Activated CD8-positive, alpha-beta memory T cell treated with anti-CD3 and anti-CD28 coated beads for 24 hours (primary cell): Measurements from ENCODE around the gene ADORA2B.
"Not testable (repeated sequence)": the region's sequence is repeated elsewhere in the genome, so short reads cannot be mapped to it uniquely, and the experiment has no call there.

Experiments used
- DNase-seq: peaks from one replicate; pipeline ENCODE4 v3.0.0-alpha.2; 2020

ADORA2B gene

GRCh38 chr17:15957206-15957605 is 12.3 kb downstream of the ADORA2B start:
- DNase-seq: no peak

- no peak for DNase-seq
These were observed 12.8 kb downstream of the ADORA2B start for GRCh38 chr17:15957608-15958307.

DNA sequence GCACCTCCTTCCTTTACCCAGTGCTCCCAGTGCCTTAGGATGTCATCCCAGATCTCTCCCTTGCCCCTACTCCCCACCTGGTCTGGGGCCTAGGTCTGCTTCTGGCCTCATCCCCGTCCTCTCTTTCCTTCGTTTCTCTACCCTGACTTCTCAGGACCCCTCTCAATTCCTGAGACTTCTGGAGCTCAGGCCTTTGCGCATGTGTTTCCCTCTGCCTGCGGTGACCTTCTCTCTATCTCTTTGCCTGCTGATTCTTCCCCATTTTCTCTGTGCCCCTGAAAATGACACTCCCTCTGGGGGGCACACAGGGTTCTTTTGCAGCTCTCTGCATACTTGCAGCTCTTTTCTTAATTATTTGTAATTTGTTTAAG is 13.5 kb downstream of the ADORA2B start:
- DNase-seq: no peak

- no peak for DNase-seq
These were observed 18.8 kb downstream of the ADORA2B start for GRCh38 chr17:15963670-15964110.

DNA sequence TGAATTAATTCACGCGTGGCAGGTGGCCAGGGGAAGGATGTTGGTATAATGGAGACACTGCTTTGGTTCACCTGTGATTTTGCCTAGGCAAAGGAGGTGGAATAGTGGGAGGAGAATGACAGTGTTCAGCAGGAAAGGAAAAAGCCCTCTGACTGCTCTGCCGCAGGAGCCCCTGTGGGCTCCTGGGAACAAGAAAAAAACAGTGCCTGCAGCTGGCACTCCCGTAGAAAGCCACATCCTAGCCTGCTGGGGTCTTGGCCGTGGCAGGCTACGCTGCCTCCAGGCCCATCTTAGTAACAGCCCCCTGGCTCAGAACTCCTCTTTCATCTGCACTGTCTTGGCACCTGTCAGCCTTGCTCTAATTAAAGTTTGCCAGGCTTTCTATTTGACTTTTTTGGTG is 20.6 kb downstream of the ADORA2B start:
- no peak for DNase-seq

- DNase-seq: no peak
These were observed 21.4 kb downstream of the ADORA2B start for GRCh38 chr17:15966183-15966878.

GRCh38 chr17:15966879-15967248 is 21.9 kb downstream of the ADORA2B start:
- DNase-seq: no peak

DNA sequence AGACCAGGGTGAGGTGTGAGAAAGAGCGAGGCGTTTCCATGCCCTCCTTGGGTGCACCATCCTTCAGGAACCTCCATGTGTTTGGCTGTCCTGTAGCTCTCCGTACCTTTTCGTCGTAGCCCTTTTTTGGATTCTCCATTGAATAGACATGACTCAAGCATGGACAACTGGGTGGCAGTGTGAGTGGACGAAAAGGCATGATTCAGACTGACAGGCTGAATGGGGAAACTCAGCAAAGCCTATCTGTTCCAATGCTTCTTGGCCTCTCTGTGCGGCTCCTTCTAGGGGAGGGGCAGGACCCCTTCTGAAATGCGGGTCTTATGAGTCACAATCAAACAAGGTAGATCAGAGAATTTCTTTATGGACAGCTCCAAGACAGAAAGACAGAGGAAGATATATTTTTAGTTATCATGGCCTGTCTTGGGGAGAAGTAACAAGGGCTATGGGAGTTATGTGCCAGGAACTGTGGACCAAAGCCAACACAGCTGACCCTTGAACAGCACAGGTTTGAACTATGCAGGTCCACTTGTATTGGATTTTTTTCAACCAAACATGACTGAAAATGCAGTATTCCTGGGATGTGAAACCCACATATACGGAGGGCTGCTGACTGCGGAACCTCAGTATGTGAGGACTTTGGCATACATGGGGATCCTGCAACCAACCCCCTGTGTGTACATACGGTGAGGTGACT is 22.9 kb downstream of the ADORA2B start:
- no peak for DNase-seq

- no peak for DNase-seq
These were observed 24.5 kb downstream of the ADORA2B start for GRCh38 chr17:15969463-15969862.

GRCh38 chr17:15970500-15970899 is 25.6 kb downstream of the ADORA2B start:
- no peak for DNase-seq

GRCh38 chr17:15971098-15971678 is 26.3 kb downstream of the ADORA2B start:
- DNase-seq: no peak

GRCh38 chr17:15971882-15972281 is 27.0 kb downstream of the ADORA2B start:
- DNase-seq: no peak

DNA sequence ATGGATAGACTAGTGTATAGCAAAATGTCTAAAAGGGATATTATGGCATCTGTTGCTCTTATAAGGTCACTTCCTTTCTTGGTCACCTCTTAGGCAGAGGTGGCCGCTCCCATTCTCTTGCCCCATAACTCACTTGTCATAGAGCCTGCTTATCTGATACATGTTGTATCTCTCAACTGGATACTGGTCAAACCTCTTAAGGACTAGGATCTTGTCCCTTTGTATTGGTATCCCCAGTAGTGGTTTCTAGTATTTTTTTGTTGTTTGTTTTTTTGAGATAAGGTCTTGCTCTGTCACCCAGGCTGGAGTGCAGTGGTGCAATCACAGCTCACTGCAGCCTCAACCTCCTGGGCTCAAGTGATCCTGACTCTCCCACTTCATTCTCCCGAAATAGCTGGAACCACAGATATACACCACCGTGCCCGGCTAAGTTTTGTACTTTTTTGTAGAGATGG is 27.6 kb downstream of the ADORA2B start:
- no peak for DNase-seq

GRCh38 chr17:15973016-15973415 is 28.1 kb downstream of the ADORA2B start:
- no peak for DNase-seq

DNA sequence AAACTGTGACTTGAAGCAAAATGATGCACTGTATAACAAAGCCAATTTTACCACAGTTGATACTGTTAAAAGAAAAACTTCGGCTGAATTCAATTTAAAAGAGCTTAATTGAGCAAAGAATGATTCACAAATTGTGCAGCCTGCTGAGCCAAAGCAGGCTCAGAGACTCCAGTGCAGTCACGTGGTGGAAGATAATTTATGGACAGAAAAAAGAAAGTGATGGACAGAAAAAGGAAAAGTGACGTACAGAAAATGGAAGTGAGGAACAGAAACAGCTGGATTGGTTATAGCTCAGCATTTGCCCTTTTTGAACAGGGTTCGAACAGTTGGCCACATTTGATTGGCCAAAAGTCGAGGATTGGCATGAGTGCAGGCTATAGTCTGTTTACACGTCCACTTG is 28.9 kb downstream of the ADORA2B start:
- no peak for DNase-seq

GRCh38 chr17:15977894-15978293 is 33.0 kb downstream of the ADORA2B start:
- DNase-seq: no peak

DNA sequence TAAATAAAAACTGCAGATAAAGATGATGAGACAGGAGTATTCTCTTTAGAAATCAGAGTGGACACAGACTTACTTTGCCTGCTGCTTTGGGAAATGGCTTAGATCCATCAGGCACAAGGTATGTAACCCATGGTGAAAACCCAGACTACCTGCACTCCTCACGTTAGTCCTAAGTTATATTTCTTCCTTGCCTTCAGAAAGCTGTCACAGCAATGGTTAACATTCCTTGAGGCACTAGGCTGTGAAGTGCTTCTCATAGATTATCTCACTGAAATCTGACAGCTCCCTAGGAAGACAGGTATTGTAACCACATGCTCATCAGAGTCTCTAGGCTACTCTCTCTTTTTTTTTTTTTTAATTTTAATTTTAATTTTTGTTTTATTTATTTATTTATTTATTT is 33.7 kb downstream of the ADORA2B start:
- no peak for DNase-seq

DNA sequence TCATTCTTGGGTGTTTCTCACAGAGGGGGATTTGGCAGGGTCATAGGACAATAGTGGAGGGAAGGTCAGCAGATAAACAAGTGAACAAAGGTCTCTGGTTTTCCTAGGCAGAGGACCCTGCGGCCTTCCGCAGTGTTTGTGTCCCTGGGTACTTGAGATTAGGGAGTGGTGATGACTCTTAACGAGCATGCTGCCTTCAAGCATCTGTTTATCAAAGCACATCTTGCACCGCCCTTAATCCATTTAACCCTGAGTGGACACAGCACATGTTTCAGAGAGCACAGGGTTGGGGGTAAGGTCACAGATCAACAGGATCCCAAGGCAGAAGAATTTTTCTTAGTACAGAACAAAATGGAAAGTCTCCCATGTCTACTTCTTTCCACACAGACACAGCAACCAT is 34.1 kb downstream of the ADORA2B start:
- DNase-seq: not testable (repeated sequence)

DNA sequence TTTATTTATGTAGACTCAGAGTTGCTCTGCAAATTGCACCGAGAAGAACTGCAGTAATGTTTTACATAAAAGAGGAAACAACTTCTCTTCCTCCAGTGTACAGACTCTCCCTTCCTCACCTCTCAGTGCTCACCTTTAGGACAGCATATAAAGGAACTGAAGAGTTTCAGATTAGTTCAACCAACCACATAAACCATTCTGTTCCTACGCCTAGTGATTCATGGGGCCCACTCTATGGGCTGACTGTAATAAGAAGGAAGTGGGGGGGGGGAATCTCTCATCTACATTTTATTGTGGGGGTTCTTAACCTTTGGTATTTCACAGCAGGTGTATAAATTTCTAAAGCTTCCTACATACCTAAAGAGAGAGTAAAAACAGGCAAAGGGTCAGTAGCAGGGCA is 36.3 kb downstream of the ADORA2B start:
- no peak for DNase-seq

- no peak for DNase-seq
These were observed 37.0 kb downstream of the ADORA2B start for GRCh38 chr17:15981646-15982580.

GRCh38 chr17:15996322-15996721 is 51.4 kb downstream of the ADORA2B start:
- DNase-seq: no peak

DNA sequence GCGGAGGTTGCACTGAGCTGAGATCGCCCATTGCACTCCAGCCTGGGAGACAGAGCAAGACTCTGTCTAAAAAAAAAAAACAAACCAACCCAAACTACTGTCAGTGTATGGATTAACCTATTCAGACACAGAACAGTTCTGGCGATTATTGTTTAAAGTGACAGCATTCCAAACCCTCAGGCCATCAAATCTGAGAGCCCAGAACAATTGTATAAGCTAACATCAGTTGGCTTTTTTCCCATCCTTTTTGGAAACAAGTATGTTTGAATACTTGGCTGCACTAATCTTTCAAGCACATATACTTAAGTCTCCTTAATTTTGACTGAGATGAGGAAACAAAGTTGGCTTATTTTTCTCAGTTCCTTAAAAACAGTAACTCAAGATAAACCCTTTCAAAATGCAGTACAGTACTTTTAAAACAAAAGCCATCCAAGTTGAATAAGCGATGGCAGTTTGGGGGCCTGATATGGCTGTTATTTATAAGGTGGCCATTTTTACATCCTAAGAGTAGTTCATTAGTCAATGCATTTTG is 53.2 kb downstream of the ADORA2B start:
- no peak for DNase-seq
